Activated CD8-positive, alpha-beta T cell treated with anti-CD3 and anti-CD28 coated beads for 36 hours (primary cell): ENCODE data around the gene HTRA2. TPM values are rescaled to one million over a fixed set of nuclear protein-coding genes. Genes with fewer than 3 reads are reported as not detected.

ENCODE experiments used
- ATAC-seq: fragments of 200-7000 bp; cut with Tn5 transposase; one replicate; pipeline ENCODE4 v1.10.0; 2021; ENCODE audit warnings: mild to moderate bottlenecking, moderate library complexity
- CTCF ChIA-PET: fragments of 350-600 bp; sonication (Branson Sonifier 250); formaldehyde crosslinking; loops from one replicate; lab custom pipeline; 2021; ENCODE audit warnings: antibody characterized with exemption; lab: Charles Lee
- POLR2A ChIA-PET: fragments of 350-600 bp; sonication (Branson Sonifier 250); formaldehyde crosslinking; loops from one replicate; lab custom pipeline; 2021; ENCODE audit warnings: antibody characterized with exemption; lab: Charles Lee
- DNase-seq: peaks from one replicate; pipeline ENCODE4 v3.0.0-alpha.2; 2020
- H3K27ac Mint-ChIP-seq: one replicate; pipeline ENCODE4 v1.8.0; 2021; ENCODE audit warnings: mild to moderate bottlenecking, mixed read lengths
- H3K27me3 Mint-ChIP-seq: one replicate; pipeline ENCODE4 v1.8.0; 2021; ENCODE audit warnings: mixed read lengths
- H3K36me3 Mint-ChIP-seq: one replicate; pipeline ENCODE4 v1.8.0; 2021; ENCODE audit warnings: low read depth, mixed read lengths
- H3K4me1 Mint-ChIP-seq: one replicate; pipeline ENCODE4 v1.8.0; 2021; ENCODE audit warnings: low read depth, mixed read lengths
- H3K4me3 Mint-ChIP-seq: one replicate; pipeline ENCODE4 v1.8.0; 2021; ENCODE audit warnings: mild to moderate bottlenecking, moderate library complexity, mixed read lengths
- H3K9me3 Mint-ChIP-seq: one replicate; pipeline ENCODE4 v1.8.0; 2021; ENCODE audit warnings: mixed read lengths
- intact Hi-C: fragments of 100-400 bp; cut with micrococcal nuclease; formaldehyde crosslinking; loops from one replicate; pipeline ENCODE4 v1.10.0; 2022
- total RNA-seq, 2 experiments: library from RNA; stranded (reverse); gene quantifications; one replicate each; pipeline ENCODE4 v1.2.3, GENCODE V29; 2021
- TF ChIP-seq, protein P1 (sequence below): fragments of 200-600 bp; IDR thresholded peaks from one replicate; pipeline ENCODE4 v1.8.0; 2022; ENCODE audit warnings: antibody characterized with exemption, mild to moderate bottlenecking

HTRA2 gene
- total RNA-seq, 2 experiments from 2014 or later, result 42.0 to 45.0 TPM

- H3K27me3 Mint-ChIP-seq, result peaks cover 64% of the 10 kb centered on the region
- peaks cover 5% of the 10 kb centered on the region for H3K36me3 Mint-ChIP-seq
- POLR2A ChIA-PET, result interaction anchor here (1.1 to 1.8 kb wide), 5 partner anchors 13 to 69 kb away, joined by 3 to 6 read pairs (median 4); partner anchors contain the start of gene CCDC142
- H3K4me1 Mint-ChIP-seq, result peaks cover 26% of the 10 kb centered on the region
- DNase-seq (peak; percentile 51), ATAC-seq (peak; percentile 22)
- no peaks in the 10 kb centered on the region for H3K9me3 Mint-ChIP-seq
- TF ChIP-seq, protein P1, sequence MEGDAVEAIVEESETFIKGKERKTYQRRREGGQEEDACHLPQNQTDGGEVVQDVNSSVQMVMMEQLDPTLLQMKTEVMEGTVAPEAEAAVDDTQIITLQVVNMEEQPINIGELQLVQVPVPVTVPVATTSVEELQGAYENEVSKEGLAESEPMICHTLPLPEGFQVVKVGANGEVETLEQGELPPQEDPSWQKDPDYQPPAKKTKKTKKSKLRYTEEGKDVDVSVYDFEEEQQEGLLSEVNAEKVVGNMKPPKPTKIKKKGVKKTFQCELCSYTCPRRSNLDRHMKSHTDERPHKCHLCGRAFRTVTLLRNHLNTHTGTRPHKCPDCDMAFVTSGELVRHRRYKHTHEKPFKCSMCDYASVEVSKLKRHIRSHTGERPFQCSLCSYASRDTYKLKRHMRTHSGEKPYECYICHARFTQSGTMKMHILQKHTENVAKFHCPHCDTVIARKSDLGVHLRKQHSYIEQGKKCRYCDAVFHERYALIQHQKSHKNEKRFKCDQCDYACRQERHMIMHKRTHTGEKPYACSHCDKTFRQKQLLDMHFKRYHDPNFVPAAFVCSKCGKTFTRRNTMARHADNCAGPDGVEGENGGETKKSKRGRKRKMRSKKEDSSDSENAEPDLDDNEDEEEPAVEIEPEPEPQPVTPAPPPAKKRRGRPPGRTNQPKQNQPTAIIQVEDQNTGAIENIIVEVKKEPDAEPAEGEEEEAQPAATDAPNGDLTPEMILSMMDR, result no peak
- H3K27ac Mint-ChIP-seq, result no peak overlapping the region
- CTCF ChIA-PET, result interaction anchor here (1.3 to 2.0 kb wide), 5 partner anchors 7 to 72 kb away, joined by 3 to 5 read pairs (median 4); partner anchors contain the start of genes CCDC142 and TTC31
- intact Hi-C loops, result no loop called here
- no peak overlapping the region for H3K4me3 Mint-ChIP-seq
Observed at GRCh38 chr2:74513605-74514367, 15.9 kb upstream of the HTRA2 start.

GRCh38 chr2:74514368-74515270, 15.1 kb upstream of the HTRA2 start, which contains the start of gene TLX2:
Gene TLX2, plus strand, starts transcription at chr2:74514450. Its CDS starts 357 bp downstream, at chr2:74514807.
- Mint-ChIP-seq H3K4me1 (peaks cover 26% of the 10 kb centered on the region), H3K36me3 (peaks cover 5% of the 10 kb centered on the region), H3K27ac (no peak within 1 kb of the TSS), H3K9me3 (no peaks in the 10 kb centered on the region), H3K27me3 (peaks cover 68% of the 10 kb centered on the region), H3K4me3 (peak within 1 kb of the TSS; percentile 52)
- intact Hi-C loops, result no loop called here
- ChIA-PET CTCF (interaction anchor here (1.1 to 2.0 kb wide), 4 partner anchors 8 to 73 kb away, joined by 3 to 4 read pairs (median 4); partner anchors contain the start of genes CCDC142 and TTC31), POLR2A (interaction anchor here (1.1 to 1.8 kb wide), 5 partner anchors 12 to 52 kb away, joined by 3 to 6 read pairs (median 4); partner anchors contain the start of gene CCDC142)
- DNase-seq (no peak), ATAC-seq (peak; percentile 14)
- TF ChIP-seq, protein P1, result no peak

DNA sequence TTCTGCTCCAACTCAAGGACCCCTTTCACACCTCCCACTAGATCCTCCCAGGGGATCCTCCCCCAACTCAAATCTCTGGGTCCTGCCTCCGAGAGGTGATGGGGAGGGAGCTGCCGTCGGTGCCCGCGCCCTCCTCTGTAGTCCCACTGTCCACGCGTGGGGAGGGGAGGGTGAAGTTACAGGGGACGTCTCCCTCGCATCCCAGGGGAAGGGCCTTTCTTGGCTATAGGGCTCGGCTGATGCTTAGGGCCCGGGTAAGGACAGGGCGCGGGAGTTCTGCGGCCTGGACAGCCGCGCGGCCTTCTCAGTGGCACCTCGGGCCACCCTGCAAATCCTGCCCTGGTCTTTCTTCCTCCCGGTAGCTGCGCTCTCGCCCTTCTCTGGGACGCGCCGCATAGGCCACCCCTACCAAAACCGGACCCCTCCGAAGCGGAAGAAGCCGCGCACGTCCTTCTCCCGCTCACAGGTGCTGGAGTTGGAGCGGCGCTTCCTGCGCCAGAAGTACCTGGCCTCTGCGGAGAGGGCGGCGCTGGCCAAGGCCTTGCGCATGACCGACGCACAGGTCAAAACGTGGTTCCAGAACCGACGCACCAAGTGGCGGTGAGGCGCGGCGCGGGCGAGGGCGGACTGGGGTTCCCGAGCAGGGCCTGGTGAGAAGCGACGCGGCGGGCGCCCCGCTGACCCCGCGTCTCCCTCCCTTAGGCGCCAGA, 14.3 kb upstream of the HTRA2 start:
- Mint-ChIP-seq H3K27ac (no peak overlapping the region), H3K36me3 (peaks cover 5% of the 10 kb centered on the region), H3K9me3 (no peaks in the 10 kb centered on the region), H3K4me3 (peak overlapping the region; percentile 52), H3K27me3 (peaks cover 70% of the 10 kb centered on the region), H3K4me1 (peaks cover 26% of the 10 kb centered on the region)
- POLR2A ChIA-PET, result interaction anchor here (1.3 to 2.7 kb wide), 5 partner anchors 12 to 18 kb away, joined by 3 to 15 read pairs (median 5); partner anchors contain the start of genes AUP1 and HTRA2
- CTCF ChIA-PET, result interaction anchor here (1.1 to 2.0 kb wide), 3 partner anchors 9 to 72 kb away, joined by 3 to 4 read pairs (median 3); partner anchors contain the start of genes CCDC142 and TTC31
- TF ChIP-seq, protein P1, result no peak
- ATAC-seq, result peak; percentile 10
- DNase-seq, result no peak
- intact Hi-C loops, result no loop called here

- H3K4me1 Mint-ChIP-seq, result peaks cover 26% of the 10 kb centered on the region
- peak overlapping the region; percentile 42 for H3K4me3 Mint-ChIP-seq
- ChIA-PET CTCF (interaction anchor here (1.1 to 1.8 kb wide), 2 partner anchors 16 to 71 kb away, joined by 3 to 4 read pairs; no protein-coding TSS in a partner anchor), POLR2A (interaction anchor here (0.8 to 2.7 kb wide), 6 partner anchors 9 to 15 kb away, joined by 3 to 15 read pairs (median 4); partner anchors contain the start of genes AUP1 and HTRA2)
- peaks cover 5% of the 10 kb centered on the region for H3K36me3 Mint-ChIP-seq
- ATAC-seq (peak; percentile 80), DNase-seq (peak; percentile 80)
- intact Hi-C loops, result no loop called here
- H3K27ac Mint-ChIP-seq, result no peak overlapping the region
- H3K9me3 Mint-ChIP-seq, result no peaks in the 10 kb centered on the region
- peaks cover 66% of the 10 kb centered on the region for H3K27me3 Mint-ChIP-seq
- TF ChIP-seq, protein P1, result no peak
Observed at GRCh38 chr2:74515981-74516633, 13.6 kb upstream of the HTRA2 start.
